ENCODE data around the gene CTNNA1. TPM values are rescaled to one million over a fixed set of nuclear protein-coding genes. Genes with fewer than 3 reads are reported as not detected.

Gene CTNNA1
- total and polyA plus RNA-seq, 5 donors, result 163 to 360 (median 289) TPM

DNA sequence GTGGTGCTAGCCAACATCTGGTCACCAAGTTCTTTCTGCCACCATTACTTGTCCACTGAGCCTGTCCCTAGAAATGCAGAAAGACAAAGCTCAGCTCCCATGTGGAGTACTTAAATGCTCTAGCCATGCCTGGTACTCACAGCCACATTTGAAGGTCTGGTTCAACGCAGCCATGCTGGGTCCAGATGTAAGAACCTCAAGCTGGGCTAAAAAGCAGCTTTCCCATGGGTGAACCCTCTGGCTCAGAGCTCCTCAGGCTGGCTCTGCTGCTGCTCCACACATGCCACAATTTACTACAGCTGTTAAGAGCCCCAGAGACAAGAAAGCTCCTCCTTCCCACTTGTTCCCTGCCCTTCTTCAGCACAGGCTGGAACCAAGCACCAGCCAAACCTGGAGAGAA is 219.0 kb downstream of the CTNNA1 start:
- intact Hi-C loops (cut with DNase I), result no loop called here
- 63% methylated on average over 1 of the region's 1 CpG for WGBS
- Histone ChIP-seq H3K27ac (ENCODE audit: low read length) (peak overlapping the region; percentile 57), H3K4me3 (ENCODE audit: low read length) (no peak overlapping the region), H3K27me3 (ENCODE audit: control insufficient read depth, insufficient read depth) (no peaks in the 10 kb centered on the region), H3K4me1 (ENCODE audit: control insufficient read depth, insufficient read depth, low read length) (peaks cover 32% of the 10 kb centered on the region), H3K9me3 (ENCODE audit: control insufficient read depth, low read length) (no peaks in the 10 kb centered on the region)
- ATAC-seq (peak; percentile 6 to 37), DNase-seq (peak in 2 of 3 donors; percentile 65 to 70)

DNA sequence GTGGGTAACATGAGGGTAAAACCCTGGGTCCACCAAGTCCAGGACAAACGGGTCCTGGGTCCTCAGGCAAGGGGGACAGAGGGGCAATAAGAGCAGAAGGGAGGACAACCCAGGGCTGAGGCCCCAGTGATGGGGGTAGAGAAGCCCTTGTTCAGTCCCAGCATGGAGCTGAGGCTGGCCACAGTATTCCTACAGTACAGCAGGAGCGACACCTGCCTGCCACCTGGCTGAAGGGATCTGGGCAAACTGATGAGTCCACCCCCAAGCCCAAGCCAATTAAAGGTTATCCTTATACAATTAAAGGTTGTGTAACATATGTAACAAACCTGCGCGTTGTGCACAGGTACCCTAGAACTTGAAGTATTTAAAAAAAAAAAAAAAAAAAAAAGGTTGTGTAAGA is 219.6 kb downstream of the CTNNA1 start:
- intact Hi-C loops (cut with DNase I), result no loop called here
- Histone ChIP-seq H3K9me3 (ENCODE audit: control insufficient read depth, low read length) (no peaks in the 10 kb centered on the region), H3K27ac (ENCODE audit: low read length) (peak overlapping the region; percentile 9), H3K27me3 (ENCODE audit: control insufficient read depth, insufficient read depth) (no peaks in the 10 kb centered on the region), H3K4me3 (ENCODE audit: low read length) (no peak overlapping the region), H3K4me1 (ENCODE audit: control insufficient read depth, insufficient read depth, low read length) (peaks cover 32% of the 10 kb centered on the region)
- WGBS, result 90% methylated on average over 4 of the region's 4 CpGs
- ATAC-seq (no peak), DNase-seq (no peak)

DNA sequence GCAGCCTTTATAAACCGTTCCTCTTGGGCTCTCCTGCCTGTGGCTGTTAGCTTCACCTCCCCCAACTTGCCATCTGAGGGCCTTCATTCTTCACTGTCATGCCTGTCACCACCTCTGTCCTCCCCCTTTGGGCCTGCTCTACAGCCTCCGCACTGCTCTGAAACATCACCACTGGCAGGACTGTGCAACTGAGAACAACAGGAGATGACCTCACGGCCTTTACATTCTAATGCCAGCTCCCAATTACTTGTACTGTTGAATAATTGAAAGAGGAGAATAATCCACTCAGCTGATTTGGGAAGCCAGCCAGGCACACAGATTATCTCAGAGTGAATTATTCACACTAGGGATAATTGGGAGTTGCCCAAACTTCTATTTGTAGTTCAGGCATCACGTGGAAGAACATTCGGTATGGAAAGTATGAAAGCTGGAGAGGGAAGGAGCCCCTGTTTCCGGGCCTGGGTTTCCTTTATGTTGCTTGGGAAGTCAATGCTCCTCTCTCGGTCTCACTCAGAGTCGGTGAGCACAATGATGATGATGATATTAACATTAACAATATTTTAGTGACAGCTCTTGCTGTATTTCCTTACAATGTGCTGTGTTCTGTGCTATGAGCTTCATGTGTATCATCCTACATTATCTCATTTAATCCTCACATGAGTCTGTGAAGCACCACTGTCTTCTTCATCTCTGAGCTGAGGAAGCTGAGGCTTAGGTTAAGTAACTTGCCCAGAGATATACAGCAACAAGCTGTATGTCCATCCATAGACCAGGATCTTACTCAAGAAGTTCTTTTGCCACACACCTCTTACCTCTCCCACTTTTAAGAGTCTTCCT is 221.2 kb downstream of the CTNNA1 start:
- ATAC-seq (peak; percentile 92 to 94), DNase-seq (peak; percentile 81 to 89 (median 83))
- Histone ChIP-seq H3K27ac (ENCODE audit: low read length) (peak overlapping the region; percentile 84), H3K4me1 (ENCODE audit: control insufficient read depth, insufficient read depth, low read length) (peaks cover 22% of the 10 kb centered on the region), H3K27me3 (ENCODE audit: control insufficient read depth, insufficient read depth) (no peaks in the 10 kb centered on the region), H3K9me3 (ENCODE audit: control insufficient read depth, low read length) (no peaks in the 10 kb centered on the region), H3K4me3 (ENCODE audit: low read length) (no peak overlapping the region)
- 13% methylated on average over 8 of the region's 8 CpGs for WGBS
- intact Hi-C loops (cut with DNase I), result no loop called here

DNA sequence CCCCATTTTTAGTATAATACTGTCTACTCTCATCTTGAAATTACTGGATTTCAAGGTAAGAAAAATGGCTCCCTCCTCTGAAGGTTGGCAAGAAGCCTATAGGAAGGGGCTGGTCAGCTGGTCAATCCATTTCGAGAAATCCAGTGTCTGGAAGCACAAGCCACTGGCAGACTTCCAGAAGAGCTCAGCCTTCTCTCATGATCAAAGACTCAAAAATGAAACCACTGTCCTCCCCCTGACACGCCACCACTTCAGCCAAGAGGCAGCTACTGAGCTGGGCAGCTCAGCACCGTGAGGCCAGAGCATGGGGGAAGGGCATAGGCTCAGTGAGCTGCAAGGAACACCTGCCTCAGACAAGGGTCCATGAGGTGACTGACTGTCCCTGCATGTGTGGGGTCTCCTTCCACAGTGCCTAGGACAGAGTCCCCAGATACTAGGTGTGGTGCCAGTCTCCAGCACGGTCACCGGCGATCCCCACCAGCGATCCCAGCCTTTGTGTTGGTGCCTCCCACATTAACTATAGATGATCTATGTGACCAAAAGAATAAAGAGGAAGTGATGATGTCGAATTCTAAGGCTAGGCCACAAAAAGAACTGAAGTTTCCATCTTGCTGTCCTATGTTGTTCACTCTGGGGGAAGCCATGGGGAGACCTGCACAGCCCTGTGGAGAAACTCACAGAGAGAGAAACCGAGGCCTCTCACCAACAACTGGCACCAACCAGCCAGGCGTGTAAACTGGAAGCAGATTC is 222.0 kb downstream of the CTNNA1 start:
- 66% methylated on average over 10 of the region's 10 CpGs for WGBS
- peak; percentile 34 to 64 for ATAC-seq
- intact Hi-C loops (cut with DNase I), result no loop called here
- Histone ChIP-seq H3K27me3 (ENCODE audit: control insufficient read depth, insufficient read depth) (no peaks in the 10 kb centered on the region), H3K9me3 (ENCODE audit: control insufficient read depth, low read length) (no peaks in the 10 kb centered on the region), H3K4me3 (ENCODE audit: low read length) (no peak overlapping the region), H3K4me1 (ENCODE audit: control insufficient read depth, insufficient read depth, low read length) (peaks cover 22% of the 10 kb centered on the region), H3K27ac (ENCODE audit: low read length) (peak overlapping the region; percentile 50)
- peak; percentile 59 to 73 (median 71) for DNase-seq

DNA sequence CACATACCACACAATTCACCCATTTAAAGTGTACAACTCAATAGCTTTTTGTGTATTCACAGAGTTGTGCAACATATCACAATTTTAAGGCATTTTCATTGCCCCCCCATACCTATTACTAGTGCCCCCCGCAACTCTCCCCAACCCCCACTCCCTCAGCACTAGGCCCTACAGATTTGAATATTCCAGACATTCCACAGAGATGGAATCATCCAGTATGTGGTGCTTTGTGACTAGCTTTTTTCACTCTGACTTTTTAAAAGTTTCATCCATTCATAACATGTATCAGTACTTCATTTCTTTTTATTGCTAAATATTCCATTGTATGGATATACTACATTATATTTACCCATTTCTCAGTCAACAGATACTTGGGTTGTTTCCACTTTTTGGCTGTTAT is 224.9 kb downstream of the CTNNA1 start:
- H3K4me1 ChIP-seq (ENCODE audit: control insufficient read depth, insufficient read depth, low read length), result peaks cover 13% of the 10 kb centered on the region
- intact Hi-C loops (cut with DNase I), result no loop called here
- no peak for ATAC-seq
- no peak for DNase-seq
- 61% methylated on average over 1 of the region's 1 CpG for WGBS
- H3K27ac ChIP-seq (ENCODE audit: low read length), result no peak overlapping the region
- H3K27me3 ChIP-seq (ENCODE audit: control insufficient read depth, insufficient read depth), result no peaks in the 10 kb centered on the region
- no peak overlapping the region for H3K4me3 ChIP-seq (ENCODE audit: low read length)
- H3K9me3 ChIP-seq (ENCODE audit: control insufficient read depth, low read length), result no peaks in the 10 kb centered on the region

DNA sequence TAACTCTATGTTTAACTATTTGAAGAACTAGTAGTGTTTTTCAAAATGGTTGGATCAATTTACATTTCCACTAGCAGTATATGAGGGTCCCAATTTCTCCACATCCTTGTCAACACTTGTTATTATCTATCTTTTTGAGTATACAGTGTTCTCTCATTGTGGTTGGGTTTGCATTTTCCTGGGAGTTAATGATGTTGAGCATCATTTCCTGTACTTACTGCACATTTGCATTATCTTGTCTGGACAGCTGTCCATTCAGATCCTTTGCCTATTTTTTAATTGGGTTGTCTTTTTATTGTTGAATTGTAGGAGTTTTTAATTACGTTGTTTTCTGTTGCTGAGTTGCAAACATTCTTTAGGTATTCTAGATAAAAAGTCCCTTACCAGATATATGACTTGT is 225.4 kb downstream of the CTNNA1 start:
- intact Hi-C loops (cut with DNase I), result no loop called here
- no peak for ATAC-seq
- WGBS, result 88% methylated on average over 1 of the region's 1 CpG
- no peak overlapping the region for H3K27ac ChIP-seq (ENCODE audit: low read length)
- H3K9me3 ChIP-seq (ENCODE audit: control insufficient read depth, low read length), result no peaks in the 10 kb centered on the region
- DNase-seq, result no peak
- peaks cover 11% of the 10 kb centered on the region for H3K4me1 ChIP-seq (ENCODE audit: control insufficient read depth, insufficient read depth, low read length)
- no peaks in the 10 kb centered on the region for H3K27me3 ChIP-seq (ENCODE audit: control insufficient read depth, insufficient read depth)
- H3K4me3 ChIP-seq (ENCODE audit: low read length), result no peak overlapping the region

DNA sequence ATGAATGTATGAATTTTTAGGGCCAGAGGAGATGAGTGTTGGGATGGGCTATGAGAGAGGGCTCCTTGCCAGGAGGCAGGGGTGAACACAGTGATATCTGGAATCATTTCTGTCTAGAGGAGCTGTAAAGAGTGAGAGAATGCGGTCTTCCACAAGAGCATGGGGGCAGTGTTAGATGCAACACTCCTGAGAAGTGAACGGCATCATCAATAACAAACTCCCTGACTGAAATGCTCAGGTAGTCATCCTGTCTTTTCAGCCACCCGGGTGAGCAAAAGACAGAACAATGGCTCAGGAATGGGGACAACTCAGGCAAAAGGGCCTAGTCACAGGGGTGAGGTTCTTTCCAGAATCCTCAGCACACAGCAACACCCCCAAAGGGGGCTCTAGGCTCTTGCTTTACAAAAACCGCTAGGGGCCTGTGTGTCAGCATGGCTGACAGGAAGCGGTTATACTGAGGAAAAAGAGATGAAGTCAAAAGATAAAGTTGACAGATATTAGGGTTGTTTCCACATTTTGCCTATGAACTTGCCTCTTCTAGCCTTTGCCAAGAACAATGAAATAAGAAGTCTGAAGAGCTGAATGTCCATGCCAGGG is 226.6 kb downstream of the CTNNA1 start:
- Histone ChIP-seq H3K4me3 (ENCODE audit: low read length) (no peak overlapping the region), H3K27ac (ENCODE audit: low read length) (no peak overlapping the region), H3K27me3 (ENCODE audit: control insufficient read depth, insufficient read depth) (no peaks in the 10 kb centered on the region), H3K9me3 (ENCODE audit: control insufficient read depth, low read length) (no peaks in the 10 kb centered on the region), H3K4me1 (ENCODE audit: control insufficient read depth, insufficient read depth, low read length) (peaks cover 6% of the 10 kb centered on the region)
- ATAC-seq, result no peak
- 85% methylated on average over 5 of the region's 5 CpGs for WGBS
- no peak for DNase-seq
- intact Hi-C loops (cut with DNase I), result no loop called here

DNA sequence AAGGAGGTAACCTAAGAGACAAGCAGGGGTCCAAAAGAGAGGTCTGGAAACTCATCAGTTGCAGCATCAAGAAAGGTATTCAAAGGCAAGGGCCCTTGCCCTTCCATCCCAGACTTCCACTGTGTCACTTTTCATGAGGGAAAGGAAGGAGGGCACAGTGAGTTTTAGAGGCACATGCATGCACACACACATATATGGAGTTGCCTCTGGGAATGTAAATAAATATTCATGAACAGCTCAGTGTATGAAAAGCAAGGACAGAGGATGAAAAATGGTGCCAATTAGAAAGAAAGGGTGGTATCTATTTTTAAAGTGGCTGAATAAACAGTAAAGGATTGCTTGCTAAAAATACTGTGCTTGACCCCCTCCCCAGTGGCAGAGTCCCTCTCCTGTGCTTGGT is 227.2 kb downstream of the CTNNA1 start:
- ATAC-seq (no peak), DNase-seq (no peak)
- Histone ChIP-seq H3K27me3 (ENCODE audit: control insufficient read depth, insufficient read depth) (no peaks in the 10 kb centered on the region), H3K4me1 (ENCODE audit: control insufficient read depth, insufficient read depth, low read length) (peaks cover 3% of the 10 kb centered on the region), H3K27ac (ENCODE audit: low read length) (no peak overlapping the region), H3K4me3 (ENCODE audit: low read length) (no peak overlapping the region), H3K9me3 (ENCODE audit: control insufficient read depth, low read length) (no peaks in the 10 kb centered on the region)
- intact Hi-C loops (cut with DNase I), result no loop called here

DNA sequence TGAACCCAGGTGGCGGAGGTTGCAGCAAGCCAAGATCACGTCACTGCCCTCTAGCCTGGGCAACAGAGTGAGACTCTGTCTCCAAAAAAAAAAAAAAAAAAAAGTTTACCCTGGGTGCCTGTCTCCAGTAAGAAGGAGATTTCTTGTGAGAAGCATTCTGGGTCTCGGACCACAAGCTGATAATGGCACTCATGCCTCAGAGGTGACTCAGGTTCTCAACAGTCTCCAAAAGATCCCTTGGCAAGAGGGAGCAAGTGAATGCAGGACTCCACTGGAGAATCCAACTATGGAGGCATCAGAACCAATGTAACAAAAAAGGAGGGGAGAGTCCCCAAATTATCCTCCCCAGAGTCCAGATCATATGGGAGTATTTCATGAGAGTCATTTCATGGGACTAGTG is 227.9 kb downstream of the CTNNA1 start:
- Histone ChIP-seq H3K4me1 (ENCODE audit: control insufficient read depth, insufficient read depth, low read length) (peaks cover 5% of the 10 kb centered on the region), H3K27me3 (ENCODE audit: control insufficient read depth, insufficient read depth) (no peaks in the 10 kb centered on the region), H3K27ac (ENCODE audit: low read length) (no peak overlapping the region), H3K4me3 (ENCODE audit: low read length) (no peak overlapping the region), H3K9me3 (ENCODE audit: control insufficient read depth, low read length) (no peaks in the 10 kb centered on the region)
- ATAC-seq (no peak), DNase-seq (no peak)
- intact Hi-C loops (cut with DNase I), result no loop called here
- WGBS, result 92% methylated on average over 3 of the region's 3 CpGs

DNA sequence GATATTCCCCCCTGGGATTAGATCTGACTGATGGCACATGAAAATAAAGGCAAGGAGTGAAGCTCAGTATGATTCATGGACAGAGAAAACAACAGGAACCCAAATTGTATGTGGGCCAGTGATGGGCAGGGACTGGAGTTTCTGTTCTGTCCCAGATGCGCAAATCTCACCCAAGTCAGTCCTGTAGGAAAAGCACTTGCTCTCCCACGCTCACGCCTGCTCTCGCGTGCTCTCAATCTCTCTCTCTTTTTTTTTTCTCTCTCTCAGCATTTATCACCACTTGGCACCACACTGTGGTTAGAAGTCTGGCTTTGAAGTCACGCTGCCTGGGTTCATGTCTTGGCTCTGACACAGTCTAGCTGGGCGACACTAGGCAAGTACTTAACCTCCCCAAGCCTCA is 228.4 kb downstream of the CTNNA1 start:
- no peak overlapping the region for H3K27ac ChIP-seq (ENCODE audit: low read length)
- no peaks in the 10 kb centered on the region for H3K9me3 ChIP-seq (ENCODE audit: control insufficient read depth, low read length)
- H3K4me3 ChIP-seq (ENCODE audit: low read length), result no peak overlapping the region
- ATAC-seq, result peak in 1 of 2 donors; percentile 14
- 61% methylated on average over 7 of the region's 7 CpGs for WGBS
- intact Hi-C loops (cut with DNase I), result no loop called here
- H3K27me3 ChIP-seq (ENCODE audit: control insufficient read depth, insufficient read depth), result no peaks in the 10 kb centered on the region
- H3K4me1 ChIP-seq (ENCODE audit: control insufficient read depth, insufficient read depth, low read length), result peaks cover 5% of the 10 kb centered on the region
- no peak for DNase-seq

DNA sequence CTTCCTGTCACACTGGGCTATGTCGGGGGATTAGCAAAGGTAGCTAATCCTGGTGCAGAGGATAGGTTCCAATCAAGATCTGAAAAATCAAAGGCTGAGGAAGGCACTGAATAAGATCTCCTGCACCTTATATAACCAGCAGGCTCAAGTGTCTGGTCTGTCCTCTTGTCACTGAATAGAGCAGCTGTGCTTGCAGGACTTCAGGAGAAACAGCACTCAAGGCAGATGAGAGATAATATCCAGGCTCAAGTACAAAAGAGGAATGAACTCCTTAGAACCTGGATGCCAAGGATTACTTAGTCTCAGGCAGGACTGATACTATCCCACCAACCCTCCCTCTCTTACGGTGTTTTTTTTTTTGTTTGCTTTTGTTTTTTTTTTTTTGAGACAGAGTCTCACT is 230.8 kb downstream of the CTNNA1 start:
- ATAC-seq (no peak), DNase-seq (no peak)
- H3K4me3 ChIP-seq (ENCODE audit: low read length), result no peak overlapping the region
- WGBS, result 90% methylated on average over 2 of the region's 2 CpGs
- peaks cover 5% of the 10 kb centered on the region for H3K4me1 ChIP-seq (ENCODE audit: control insufficient read depth, insufficient read depth, low read length)
- H3K27ac ChIP-seq (ENCODE audit: low read length), result no peak overlapping the region
- intact Hi-C loops (cut with DNase I), result no loop called here
- no peaks in the 10 kb centered on the region for H3K27me3 ChIP-seq (ENCODE audit: control insufficient read depth, insufficient read depth)
- H3K9me3 ChIP-seq (ENCODE audit: control insufficient read depth, low read length), result no peaks in the 10 kb centered on the region
